Left lung (tissue), 10 donors: ENCODE data around the gene SLC35A3. TPM values are rescaled to one million over a fixed set of nuclear protein-coding genes. Genes with fewer than 3 reads are reported as not detected.
"Not testable (repeated sequence)": the region's sequence is repeated elsewhere in the genome, so short reads cannot be mapped to it uniquely, and the experiment has no call there.

ENCODE experiments used
- ATAC-seq: fragments of 200-7000 bp; cut with Tn5 transposase; one replicate; pipeline ENCODE4 v1.9.1; 2020; ENCODE audit warnings: moderate library complexity
- DNase-seq, 4 donors: peaks; one replicate each; pipeline ENCODE4 v3.0.0-alpha.2; 2013 to 2020
- H3K27ac ChIP-seq, 2 donors: fragments of 200-600 bp; sonication (generic) in 1 of 2; one replicate each; pipeline versions ENCODE4 v1.5.0 to v1.8.0; 2020 to 2021
- H3K27me3 ChIP-seq, 2 donors: fragments of 200-600 bp; sonication (generic) in 1 of 2; one replicate each; pipeline versions ENCODE4 v1.5.0 to v1.8.0; 2020 to 2021
- H3K36me3 ChIP-seq, 2 donors: fragments of 200-600 bp; sonication (generic) in 1 of 2; one replicate each; pipeline versions ENCODE4 v1.5.0 to v1.8.0; 2020 to 2021
- H3K4me1 ChIP-seq, 2 donors: fragments of 200-600 bp; one replicate each; pipeline ENCODE4 v1.8.0; 2021
- H3K4me3 ChIP-seq, 2 donors: fragments of 200-600 bp; sonication (generic) in 1 of 2; one replicate each; pipeline versions ENCODE4 v1.5.0 to v1.8.0; 2020 to 2021; ENCODE audit warnings: mild to moderate bottlenecking in 1 of 2
- H3K9me3 ChIP-seq, 2 donors: fragments of 200-600 bp; sonication (generic) in 1 of 2; one replicate each; pipeline versions ENCODE4 v1.5.0 to v1.8.0; 2020 to 2021
- CTCF ChIP-seq, 2 donors: fragments of 200-600 bp; sonication (generic) in 1 of 2; IDR thresholded peaks; one replicate each; pipeline versions ENCODE4 v1.5.0 to v1.8.0; 2021; ENCODE audit warnings: antibody characterized with exemption in 2 of 2
- intact Hi-C, 2 donors: fragments of 100-400 bp; cut with DNase I; formaldehyde crosslinking; loops; one replicate each; pipeline versions ENCODE4 v1.11.2 to v1.14.2; 2022
- polyA plus RNA-seq, 6 donors: library from polyadenylated mRNA; unstranded; fragments of 120-200 nt; gene quantifications; one replicate each; pipeline ENCODE4 v1.2.1, GENCODE V29; 2013; ENCODE audit not compliant: insufficient read length in 6 of 6
- total RNA-seq, 2 donors: library from RNA; stranded (reverse); fragmentation: NEBNext Ultra II Directional; extraction: Animal tissue kit (Norgen Biotek cat#: 25700); gene quantifications; one replicate each; pipeline ENCODE4 v1.2.1, GENCODE V29; 2021
- donor health status: DM: no; HTN: yes; CAD: no.
- donor health status: DM: no; HTN: no; CAD: no.

SLC35A3 gene
- total and polyA plus RNA-seq, 8 donors, result 26.4 to 43.1 (median 31.4) TPM

- no peaks in the 10 kb centered on the region for H3K27me3 ChIP-seq
- H3K9me3 ChIP-seq, result no peaks in the 10 kb centered on the region
- TF ChIP-seq CTCF (IDR thresholded peaks at IDR 0.05), result no peak
- no peak for DNase-seq
- no peak overlapping the region for H3K27ac ChIP-seq
- no peak overlapping the region for H3K4me3 ChIP-seq
- no peak for ATAC-seq
- H3K4me1 ChIP-seq, result no peaks in the 10 kb centered on the region
- no peaks in the 10 kb centered on the region for H3K36me3 ChIP-seq
- intact Hi-C loops, result no loop called here
These were observed 17.3 kb upstream of the SLC35A3 start for GRCh38 chr1:99952522-99952921.

GRCh38 chr1:99955375-99955774 lies 14.4 kb upstream of the SLC35A3 start:
- H3K4me1 ChIP-seq, result no peaks in the 10 kb centered on the region
- no peak for TF ChIP-seq CTCF (IDR thresholded peaks at IDR 0.05)
- ATAC-seq (no peak), DNase-seq (no peak)
- H3K27me3 ChIP-seq, result no peaks in the 10 kb centered on the region
- no peak overlapping the region for H3K27ac ChIP-seq
- intact Hi-C loops, result no loop called here
- H3K4me3 ChIP-seq, result no peak overlapping the region
- H3K9me3 ChIP-seq, result no peaks in the 10 kb centered on the region
- H3K36me3 ChIP-seq, result no peaks in the 10 kb centered on the region

- no peaks in the 10 kb centered on the region for H3K36me3 ChIP-seq
- H3K4me1 ChIP-seq, result no peaks in the 10 kb centered on the region
- H3K9me3 ChIP-seq, result no peaks in the 10 kb centered on the region
- intact Hi-C loops, result no loop called here
- ATAC-seq (no peak), DNase-seq (no peak)
- no peak for TF ChIP-seq CTCF (IDR thresholded peaks at IDR 0.05)
- H3K27me3 ChIP-seq, result no peaks in the 10 kb centered on the region
- H3K4me3 ChIP-seq, result no peak overlapping the region
- H3K27ac ChIP-seq, result no peak overlapping the region
These were observed 13.0 kb upstream of the SLC35A3 start for GRCh38 chr1:99956755-99957154.

- DNase-seq (no peak), ATAC-seq (no peak)
- H3K4me1 ChIP-seq, result no peaks in the 10 kb centered on the region
- H3K27ac ChIP-seq, result no peak overlapping the region
- no peaks in the 10 kb centered on the region for H3K9me3 ChIP-seq
- no peak for TF ChIP-seq CTCF (IDR thresholded peaks at IDR 0.05)
- intact Hi-C loops, result no loop called here
- H3K4me3 ChIP-seq, result no peak overlapping the region
- H3K27me3 ChIP-seq, result no peaks in the 10 kb centered on the region
- no peaks in the 10 kb centered on the region for H3K36me3 ChIP-seq
These were observed 12.0 kb upstream of the SLC35A3 start for GRCh38 chr1:99957818-99958217.

GRCh38 chr1:99959189-99959705 lies 10.5 kb upstream of the SLC35A3 start:
- H3K36me3 ChIP-seq, H3K27ac ChIP-seq, intact Hi-C loops, H3K4me1 ChIP-seq, ATAC-seq, H3K4me3 ChIP-seq, DNase-seq, H3K27me3 ChIP-seq, H3K9me3 ChIP-seq: not testable (repeated sequence)

GRCh38 chr1:99960260-99960659 lies 9.5 kb upstream of the SLC35A3 start:
- H3K4me3 ChIP-seq, H3K27me3 ChIP-seq, H3K36me3 ChIP-seq, H3K4me1 ChIP-seq, ATAC-seq, H3K27ac ChIP-seq, intact Hi-C loops, DNase-seq, H3K9me3 ChIP-seq: not testable (repeated sequence)
